ENCODE data around the gene FLYWCH1. TPM values are rescaled to one million over a fixed set of nuclear protein-coding genes. Genes with fewer than 3 reads are reported as not detected.

Gene FLYWCH1
- total and polyA plus RNA-seq, 2 donors (not counting 1 experiment from before 2014, with no cell fraction given) = 78.3 to 120 TPM

- peaks cover 17 to 21% of the 10 kb centered on the region in 2 donors for H3K4me1 ChIP-seq (ENCODE audit: control insufficient read depth in 2 of 2, insufficient read depth in 2 of 2, low read length in 2 of 2)
- H3K79me2 ChIP-seq (ENCODE audit: control insufficient read depth, insufficient read depth, low read length) = peaks cover 51% of the 10 kb centered on the region
- H3K4me3 ChIP-seq (ENCODE audit: control extremely low read depth in 1 of 5, extremely low read depth in 1 of 5, insufficient read depth in 1 of 5, low read depth in 2 of 5, low read length in 4 of 5) = no peak overlapping the region
- H3K4me2 ChIP-seq (replicated peaks; ENCODE audit: low read depth, low read length, poor library complexity, severe bottlenecking) = no peak overlapping the region
- H3K36me3 ChIP-seq (replicated peaks in 1 of 2; ENCODE audit: control extremely low read depth in 1 of 2, control insufficient read depth in 1 of 2, extremely low read depth in 1 of 2, insufficient read depth in 2 of 2, low read length in 1 of 2) = no peaks in the 10 kb centered on the region
- DNase-seq = no peak
- H3K9me3 ChIP-seq (ENCODE audit: control extremely low read depth in 1 of 3, control insufficient read depth in 2 of 3, insufficient read depth in 1 of 3, low read length in 2 of 3) = no peaks in the 10 kb centered on the region
- H3K27me3 ChIP-seq (replicated peaks in 1 of 4; ENCODE audit: control extremely low read depth in 1 of 4, control insufficient read depth in 3 of 4, insufficient read depth in 4 of 4, low read length in 3 of 4) = no peaks in the 10 kb centered on the region
- ChIA-PET CTCF (interaction anchor here (1.3 kb wide), 1 partner anchor 25 kb away, joined by 6 read pairs; no protein-coding TSS in a partner anchor), POLR2A (no interaction called here)
- no peak for ATAC-seq (ENCODE audit: low read depth)
- no peak overlapping the region for H3K9ac ChIP-seq (ENCODE audit: low read length)
- peaks cover 13% of the 10 kb centered on the region for H3K4me1 Mint-ChIP-seq
- no peaks in the 10 kb centered on the region for H3K27me3 Mint-ChIP-seq
- 95% methylated on average over 31 of the region's 31 CpGs for WGBS (ENCODE audit: insufficient coverage)
- no peak overlapping the region for H3K4me3 Mint-ChIP-seq
- intact Hi-C loops (cut with micrococcal nuclease) = no loop called here
- no peaks in the 10 kb centered on the region for H3K9me3 Mint-ChIP-seq (ENCODE audit: insufficient read depth)
- peaks cover 19% of the 10 kb centered on the region for H4K20me1 ChIP-seq (ENCODE audit: control insufficient read depth, insufficient read depth, low read length, poor library complexity, severe bottlenecking)
- H2AFZ ChIP-seq (ENCODE audit: insufficient read depth, low read depth, low read length, poor library complexity, severe bottlenecking) = no peak overlapping the region
- TF ChIP-seq, protein P1, sequence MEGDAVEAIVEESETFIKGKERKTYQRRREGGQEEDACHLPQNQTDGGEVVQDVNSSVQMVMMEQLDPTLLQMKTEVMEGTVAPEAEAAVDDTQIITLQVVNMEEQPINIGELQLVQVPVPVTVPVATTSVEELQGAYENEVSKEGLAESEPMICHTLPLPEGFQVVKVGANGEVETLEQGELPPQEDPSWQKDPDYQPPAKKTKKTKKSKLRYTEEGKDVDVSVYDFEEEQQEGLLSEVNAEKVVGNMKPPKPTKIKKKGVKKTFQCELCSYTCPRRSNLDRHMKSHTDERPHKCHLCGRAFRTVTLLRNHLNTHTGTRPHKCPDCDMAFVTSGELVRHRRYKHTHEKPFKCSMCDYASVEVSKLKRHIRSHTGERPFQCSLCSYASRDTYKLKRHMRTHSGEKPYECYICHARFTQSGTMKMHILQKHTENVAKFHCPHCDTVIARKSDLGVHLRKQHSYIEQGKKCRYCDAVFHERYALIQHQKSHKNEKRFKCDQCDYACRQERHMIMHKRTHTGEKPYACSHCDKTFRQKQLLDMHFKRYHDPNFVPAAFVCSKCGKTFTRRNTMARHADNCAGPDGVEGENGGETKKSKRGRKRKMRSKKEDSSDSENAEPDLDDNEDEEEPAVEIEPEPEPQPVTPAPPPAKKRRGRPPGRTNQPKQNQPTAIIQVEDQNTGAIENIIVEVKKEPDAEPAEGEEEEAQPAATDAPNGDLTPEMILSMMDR (IDR thresholded peaks at IDR 0.05) = no peak
- no peak for TF ChIP-seq EZH2 (IDR thresholded peaks at IDR 0.05; ENCODE audit: borderline replicate concordance, insufficient read depth, low read depth, low read length, poor library complexity, severe bottlenecking)
- no peak overlapping the region for H3K27ac ChIP-seq (ENCODE audit: low read length in 2 of 2)
- no peak overlapping the region for H3K27ac Mint-ChIP-seq
Observed at GRCh38 chr16:2894231-2894630, 17.5 kb upstream of the FLYWCH1 start.

- POLR2A ChIA-PET = no interaction called here
- ATAC-seq (ENCODE audit: low read depth) (no peak), DNase-seq (no peak)
- Mint-ChIP-seq H3K9me3 (ENCODE audit: insufficient read depth) (no peaks in the 10 kb centered on the region), H3K27me3 (no peaks in the 10 kb centered on the region), H3K4me1 (peaks cover 13% of the 10 kb centered on the region), H3K4me3 (no peak overlapping the region), H3K27ac (no peak overlapping the region)
- TF ChIP-seq EZH2 (IDR thresholded peaks at IDR 0.05; ENCODE audit: borderline replicate concordance, insufficient read depth, low read depth, low read length, poor library complexity, severe bottlenecking) = no peak
- TF ChIP-seq, protein P1 (IDR thresholded peaks at IDR 0.05) = no peak
- H3K4me2 ChIP-seq (replicated peaks; ENCODE audit: low read depth, low read length, poor library complexity, severe bottlenecking) = no peak overlapping the region
- no peak overlapping the region for H2AFZ ChIP-seq (ENCODE audit: insufficient read depth, low read depth, low read length, poor library complexity, severe bottlenecking)
- H3K36me3 ChIP-seq (replicated peaks in 1 of 2; ENCODE audit: control extremely low read depth in 1 of 2, control insufficient read depth in 1 of 2, extremely low read depth in 1 of 2, insufficient read depth in 2 of 2, low read length in 1 of 2) = no peaks in the 10 kb centered on the region
- peaks cover 17 to 21% of the 10 kb centered on the region in 2 donors for H3K4me1 ChIP-seq (ENCODE audit: control insufficient read depth in 2 of 2, insufficient read depth in 2 of 2, low read length in 2 of 2)
- H3K9me3 ChIP-seq (ENCODE audit: control extremely low read depth in 1 of 3, control insufficient read depth in 2 of 3, insufficient read depth in 1 of 3, low read length in 2 of 3) = no peaks in the 10 kb centered on the region
- H4K20me1 ChIP-seq (ENCODE audit: control insufficient read depth, insufficient read depth, low read length, poor library complexity, severe bottlenecking) = peaks cover 19% of the 10 kb centered on the region
- H3K27me3 ChIP-seq (replicated peaks in 1 of 4; ENCODE audit: control extremely low read depth in 1 of 4, control insufficient read depth in 3 of 4, insufficient read depth in 4 of 4, low read length in 3 of 4) = no peaks in the 10 kb centered on the region
- no peak overlapping the region for H3K27ac ChIP-seq (ENCODE audit: low read length in 2 of 2)
- H3K79me2 ChIP-seq (ENCODE audit: control insufficient read depth, insufficient read depth, low read length) = peaks cover 42% of the 10 kb centered on the region
- intact Hi-C loops (cut with micrococcal nuclease) = loop anchor here (2.0 kb wide), 1 partner anchor 13 kb away; the partner anchor contains the start of gene FLYWCH2
- CTCF ChIA-PET = no interaction called here
- 95% methylated on average over 4 of the region's 4 CpGs for WGBS (ENCODE audit: insufficient coverage)
- no peak overlapping the region for H3K4me3 ChIP-seq (ENCODE audit: control extremely low read depth in 1 of 5, extremely low read depth in 1 of 5, insufficient read depth in 1 of 5, low read depth in 2 of 5, low read length in 4 of 5)
- no peak overlapping the region for H3K9ac ChIP-seq (ENCODE audit: low read length)
Observed at GRCh38 chr16:2895813-2896212, 15.9 kb upstream of the FLYWCH1 start.

Data from B cell (primary cell).